ENCODE measurements around the gene LNPEP. TPM values are rescaled to one million over a fixed set of nuclear protein-coding genes. Genes with fewer than 3 reads are reported as not detected.

Gene LNPEP
- total RNA-seq, 1 donor from 2014 or later: 96.5 TPM

- Mint-ChIP-seq H3K9me3 (no peaks in the 10 kb centered on the region), H3K27me3 (no peaks in the 10 kb centered on the region), H3K36me3 (ENCODE audit: low read depth) (peaks cover 50% of the 10 kb centered on the region), H3K4me3 (no peak overlapping the region), H3K4me1 (peaks cover 44% of the 10 kb centered on the region), H3K27ac (no peak overlapping the region)
- ChIA-PET POLR2A (interaction anchor here (0.7 to 0.8 kb wide), 2 partner anchors 20 to 41 kb away, joined by 3 to 4 read pairs; partner anchors contain the start of gene LNPEP), CTCF (no interaction called here)
- intact Hi-C loops (cut with micrococcal nuclease): no loop called here
- ATAC-seq (ENCODE audit: low read depth) (no peak), DNase-seq (no peak)
- no peak for TF ChIP-seq CTCF (IDR thresholded peaks at IDR 0.05)
Measured at GRCh38 chr5:96977228-96977627, 41.3 kb downstream of the LNPEP start.

- H3K36me3 Mint-ChIP-seq (ENCODE audit: low read depth): peaks cover 52% of the 10 kb centered on the region
- peaks cover 31% of the 10 kb centered on the region for H3K4me1 Mint-ChIP-seq
- no peak overlapping the region for H3K4me3 Mint-ChIP-seq
- intact Hi-C loops (cut with micrococcal nuclease): no loop called here
- H3K27ac Mint-ChIP-seq: peak overlapping the region; percentile 43
- TF ChIP-seq CTCF (IDR thresholded peaks at IDR 0.05): no peak
- H3K27me3 Mint-ChIP-seq: no peaks in the 10 kb centered on the region
- ChIA-PET POLR2A (interaction anchor here (0.5 kb wide), 1 partner anchor 21 kb away, joined by 3 read pairs; no protein-coding TSS in a partner anchor), CTCF (interaction anchor here (1.3 to 1.7 kb wide), 3 partner anchors 18 to 172 kb away, joined by 3 to 6 read pairs (median 4); partner anchors contain the start of gene ERAP1)
- H3K9me3 Mint-ChIP-seq: no peaks in the 10 kb centered on the region
- no peak for DNase-seq
- no peak for ATAC-seq (ENCODE audit: low read depth)
Measured at GRCh38 chr5:96978812-96979449, 43.1 kb downstream of the LNPEP start.

- intact Hi-C loops (cut with micrococcal nuclease): no loop called here
Measured at GRCh38 chr5:96984506-96985192, 48.8 kb downstream of the LNPEP start.

GRCh38 chr5:96986450-96986849, 50.6 kb downstream of the LNPEP start:
- H3K27ac Mint-ChIP-seq: no peak overlapping the region
- H3K4me3 Mint-ChIP-seq: no peak overlapping the region
- peaks cover 69% of the 10 kb centered on the region for H3K36me3 Mint-ChIP-seq (ENCODE audit: low read depth)
- ATAC-seq (ENCODE audit: low read depth): no peak
- peaks cover 10% of the 10 kb centered on the region for H3K4me1 Mint-ChIP-seq
- TF ChIP-seq CTCF (IDR thresholded peaks at IDR 0.05): no peak
- POLR2A ChIA-PET: no interaction called here
- H3K9me3 Mint-ChIP-seq: no peaks in the 10 kb centered on the region
- CTCF ChIA-PET: interaction anchor here (0.9 to 1.7 kb wide), 2 partner anchors 117 to 118 kb away, joined by 3 to 7 read pairs; no protein-coding TSS in a partner anchor
- intact Hi-C loops (cut with micrococcal nuclease): no loop called here
- DNase-seq: no peak
- H3K27me3 Mint-ChIP-seq: no peaks in the 10 kb centered on the region

More at GRCh38 chr5:96984506-96985192, 48.8 kb downstream of the LNPEP start:
- no peak for DNase-seq
- no peak overlapping the region for H3K27ac Mint-ChIP-seq
- ChIA-PET CTCF (no interaction called here), POLR2A (no interaction called here)
- peaks cover 10% of the 10 kb centered on the region for H3K4me1 Mint-ChIP-seq
- H3K4me3 Mint-ChIP-seq: no peak overlapping the region
- ATAC-seq (ENCODE audit: low read depth): no peak
- H3K36me3 Mint-ChIP-seq (ENCODE audit: low read depth): peaks cover 67% of the 10 kb centered on the region
- H3K27me3 Mint-ChIP-seq: no peaks in the 10 kb centered on the region
- TF ChIP-seq CTCF (IDR thresholded peaks at IDR 0.05): no peak
- H3K9me3 Mint-ChIP-seq: no peaks in the 10 kb centered on the region

GRCh38 chr5:96990102-96990501, 54.2 kb downstream of the LNPEP start:
- ChIA-PET POLR2A (no interaction called here), CTCF (interaction anchor here (1.8 kb wide), 1 partner anchor 121 kb away, joined by 11 read pairs; no protein-coding TSS in a partner anchor)
- DNase-seq: no peak
- H3K9me3 Mint-ChIP-seq: no peaks in the 10 kb centered on the region
- no peak for TF ChIP-seq CTCF (IDR thresholded peaks at IDR 0.05)
- H3K27me3 Mint-ChIP-seq: no peaks in the 10 kb centered on the region
- no peaks in the 10 kb centered on the region for H3K4me1 Mint-ChIP-seq
- no peak overlapping the region for H3K27ac Mint-ChIP-seq
- ATAC-seq (ENCODE audit: low read depth): no peak
- intact Hi-C loops (cut with micrococcal nuclease): no loop called here
- peaks cover 83% of the 10 kb centered on the region for H3K36me3 Mint-ChIP-seq (ENCODE audit: low read depth)
- no peak overlapping the region for H3K4me3 Mint-ChIP-seq

Measured in activated B cell treated with CpG ODN at 0.5 μM for 24 hours (primary cell).